NAMALWA (cell line): Measurements from ENCODE around the gene OR4F17.
"Not testable (repeated sequence)": the region's sequence is repeated elsewhere in the genome, so short reads cannot be mapped to it uniquely, and the experiment has no call there.

Source experiments
- DNase-seq: peaks from one replicate; pipeline ENCODE4 v3.0.0-alpha.2; 2015; ENCODE audit warnings: low spot score

The OR4F17 gene

GRCh38 chr19:106804-107203 lies at the start of gene OR4F17:
Gene OR4F17 (plus strand): TSS chr19:107104. CDS start chr19:110679, 3,575 bp downstream.
- DNase-seq = not testable (repeated sequence)

GRCh38 chr19:70793-71192 lies 36.1 kb upstream of the OR4F17 start:
- DNase-seq = not testable (repeated sequence)

- DNase-seq = not testable (repeated sequence)
Observed at GRCh38 chr19:82864-83263, 24.0 kb upstream of the OR4F17 start.

GRCh38 chr19:83626-84025 lies 23.3 kb upstream of the OR4F17 start:
- not testable (repeated sequence) for DNase-seq

- not testable (repeated sequence) for DNase-seq
Observed at GRCh38 chr19:90678-91077, 16.2 kb upstream of the OR4F17 start.

- DNase-seq = not testable (repeated sequence)
Observed at GRCh38 chr19:94794-95193, 12.1 kb upstream of the OR4F17 start.

GRCh38 chr19:97647-98046 lies 9.3 kb upstream of the OR4F17 start:
- DNase-seq = not testable (repeated sequence)

GRCh38 chr19:120443-121140 lies 13.7 kb downstream of the OR4F17 start:
- not testable (repeated sequence) for DNase-seq
